Neural cell (in vitro differentiated cells): ENCODE results near the gene TMEM143. TPM values are rescaled to one million over a fixed set of nuclear protein-coding genes. Genes with fewer than 3 reads are reported as not detected.

Experiments used
- H2AFZ ChIP-seq: fragments of 200-600, 300-800 bp; sonication (generic), shearing (Covaris generic); 2 replicates; pipeline ENCODE4 v1.6.0; 2014; ENCODE audit warnings: low read depth, mild to moderate bottlenecking, antibody characterized with exemption, low read length, moderate library complexity
- H3F3A ChIP-seq: fragments of 200-600 bp; shearing (Covaris generic); 2 replicates; pipeline ENCODE4 v1.6.1; 2016; ENCODE audit warnings: mild to moderate bottlenecking, moderate library complexity, mixed read lengths, antibody characterized with exemption, low read length; ENCODE audit not compliant: insufficient read depth, poor library complexity, severe bottlenecking
- H3K27ac ChIP-seq: fragments of 200-600, 300-800 bp; sonication (generic), shearing (Covaris generic); 2 replicates; pipeline ENCODE4 v1.5.1; 2014; ENCODE audit warnings: mild to moderate bottlenecking, low read length, moderate library complexity
- H3K27me3 ChIP-seq: fragments of 300-800, 200-600 bp; sonication (generic), shearing (Covaris generic); 2 replicates; pipeline ENCODE4 v1.6.0; 2014; ENCODE audit warnings: mild to moderate bottlenecking, low read depth, low read length, moderate library complexity; ENCODE audit not compliant: insufficient read depth
- H3K36me3 ChIP-seq: fragments of 300-800, 200-600 bp; sonication (generic), shearing (Covaris generic); 2 replicates; pipeline ENCODE4 v1.5.1; 2014; ENCODE audit warnings: mild to moderate bottlenecking, antibody characterized with exemption, low read length, moderate library complexity; ENCODE audit not compliant: insufficient read depth
- H3K4me2 ChIP-seq: fragments of 300-800, 200-600 bp; sonication (generic), shearing (Covaris generic); 2 replicates; pipeline ENCODE4 v1.6.0; 2014; ENCODE audit warnings: mild to moderate bottlenecking, low read length
- H3K4me3 ChIP-seq: fragments of 300-800, 200-600 bp; sonication (generic), shearing (Covaris generic); 2 replicates; pipeline ENCODE4 v1.5.1; 2014; ENCODE audit warnings: mild to moderate bottlenecking, low read length, moderate library complexity
- H3K79me2 ChIP-seq: fragments of 200-600 bp; shearing (Covaris generic); replicated peaks from 2 replicates; pipeline ENCODE4 v1.6.0; 2014; ENCODE audit warnings: mild to moderate bottlenecking, low read length, moderate library complexity; ENCODE audit not compliant: insufficient read depth
- H3K9ac ChIP-seq: fragments of 300-800, 200-600 bp; sonication (generic), shearing (Covaris generic); 2 replicates; pipeline ENCODE4 v1.6.1; 2016; ENCODE audit warnings: mild to moderate bottlenecking, low read length, mixed read lengths
- H3K9me2 ChIP-seq: fragments of 200-600 bp; shearing (Covaris generic); 2 replicates; pipeline ENCODE4 v1.6.1; 2016; ENCODE audit warnings: mild to moderate bottlenecking, low read length, mixed read lengths; ENCODE audit not compliant: insufficient read depth
- H3K9me3 ChIP-seq: fragments of 200-600, 300-800 bp; sonication (generic), shearing (Covaris generic); 2 replicates; pipeline ENCODE4 v1.6.1; 2016; ENCODE audit warnings: mild to moderate bottlenecking, mixed run types, low read length, moderate library complexity, mixed read lengths
- H4K20me1 ChIP-seq: fragments of 200-600 bp; shearing (Covaris generic); 2 replicates; pipeline ENCODE4 v1.6.1; 2016; ENCODE audit warnings: mild to moderate bottlenecking, mixed run types; ENCODE audit not compliant: insufficient read depth
- EP300 ChIP-seq: fragments of 450-650 bp; conservative IDR thresholded peaks from 2 replicates; pipeline ENCODE4 v1.6.1; 2014; ENCODE audit warnings: antibody characterized with exemption, mild to moderate bottlenecking, moderate library complexity; ENCODE audit not compliant: poor library complexity, severe bottlenecking
- EZH2 ChIP-seq: fragments of 200-600, 300-800 bp; shearing (Covaris generic), sonication (generic); IDR thresholded peaks from 2 replicates; pipeline ENCODE4 v1.6.1; 2014; ENCODE audit warnings: antibody characterized with exemption, low read length, borderline replicate concordance, mild to moderate bottlenecking; ENCODE audit not compliant: insufficient read depth, poor library complexity, severe bottlenecking
- MXI1 ChIP-seq: fragments of 450-650 bp; conservative IDR thresholded peaks from 2 replicates; pipeline ENCODE4 v1.6.1; 2014; ENCODE audit warnings: antibody characterized with exemption, mild to moderate bottlenecking; ENCODE audit not compliant: poor library complexity, severe bottlenecking
- POLR2AphosphoS5 ChIP-seq: IDR thresholded peaks from 2 replicates; pipeline ENCODE4 v1.6.1; 2012
- RAD21 ChIP-seq: fragments of 450-650 bp; conservative IDR thresholded peaks from 2 replicates; pipeline ENCODE4 v1.6.1; 2014; ENCODE audit warnings: antibody characterized with exemption, mild to moderate bottlenecking, moderate library complexity
- SMC3 ChIP-seq: fragments of 450-650 bp; conservative IDR thresholded peaks from 2 replicates; pipeline ENCODE4 v1.6.1; 2014; ENCODE audit warnings: antibody characterized with exemption, mild to moderate bottlenecking, moderate library complexity; ENCODE audit not compliant: poor library complexity
- TAF1 ChIP-seq: IDR thresholded peaks from 2 replicates; pipeline ENCODE4 v1.6.1; 2012; ENCODE audit warnings: low read depth
- polyA plus RNA-seq: library from polyadenylated mRNA; depleted of rRNA; stranded (reverse); fragments of >200 nt; gene quantifications from 2 replicates; pipeline ENCODE4 v1.2.3, GENCODE V29; 2014
- TF ChIP-seq, protein P1 (sequence below): IDR thresholded peaks from 2 replicates; pipeline ENCODE4 v1.6.1; 2012; ENCODE audit warnings: borderline replicate concordance
- TF ChIP-seq, protein P2 (sequence below): fragments of 450-650 bp; IDR thresholded peaks from 2 replicates; pipeline ENCODE4 v1.5.1; 2014; ENCODE audit warnings: antibody characterized with exemption, mild to moderate bottlenecking, moderate library complexity; ENCODE audit not compliant: poor library complexity, severe bottlenecking

Gene TMEM143
- polyA plus RNA-seq, 1 donor from 2014 or later, result 4.2 TPM

GRCh38 chr19:48346191-48346590, 17.5 kb downstream of the TMEM143 start:
- Histone ChIP-seq H2AFZ (no peak overlapping the region), H3K9ac (no peak overlapping the region), H3F3A (no peaks in the 10 kb centered on the region), H3K36me3 (no peaks in the 10 kb centered on the region), H3K4me2 (no peak overlapping the region), H3K9me2 (no peaks in the 10 kb centered on the region), H4K20me1 (no peaks in the 10 kb centered on the region), H3K27ac (no peak overlapping the region), H3K27me3 (no peaks in the 10 kb centered on the region), H3K4me3 (no peak overlapping the region), H3K9me3 (no peaks in the 10 kb centered on the region), H3K79me2 (no peaks in the 10 kb centered on the region)
- TF ChIP-seq, protein P1, sequence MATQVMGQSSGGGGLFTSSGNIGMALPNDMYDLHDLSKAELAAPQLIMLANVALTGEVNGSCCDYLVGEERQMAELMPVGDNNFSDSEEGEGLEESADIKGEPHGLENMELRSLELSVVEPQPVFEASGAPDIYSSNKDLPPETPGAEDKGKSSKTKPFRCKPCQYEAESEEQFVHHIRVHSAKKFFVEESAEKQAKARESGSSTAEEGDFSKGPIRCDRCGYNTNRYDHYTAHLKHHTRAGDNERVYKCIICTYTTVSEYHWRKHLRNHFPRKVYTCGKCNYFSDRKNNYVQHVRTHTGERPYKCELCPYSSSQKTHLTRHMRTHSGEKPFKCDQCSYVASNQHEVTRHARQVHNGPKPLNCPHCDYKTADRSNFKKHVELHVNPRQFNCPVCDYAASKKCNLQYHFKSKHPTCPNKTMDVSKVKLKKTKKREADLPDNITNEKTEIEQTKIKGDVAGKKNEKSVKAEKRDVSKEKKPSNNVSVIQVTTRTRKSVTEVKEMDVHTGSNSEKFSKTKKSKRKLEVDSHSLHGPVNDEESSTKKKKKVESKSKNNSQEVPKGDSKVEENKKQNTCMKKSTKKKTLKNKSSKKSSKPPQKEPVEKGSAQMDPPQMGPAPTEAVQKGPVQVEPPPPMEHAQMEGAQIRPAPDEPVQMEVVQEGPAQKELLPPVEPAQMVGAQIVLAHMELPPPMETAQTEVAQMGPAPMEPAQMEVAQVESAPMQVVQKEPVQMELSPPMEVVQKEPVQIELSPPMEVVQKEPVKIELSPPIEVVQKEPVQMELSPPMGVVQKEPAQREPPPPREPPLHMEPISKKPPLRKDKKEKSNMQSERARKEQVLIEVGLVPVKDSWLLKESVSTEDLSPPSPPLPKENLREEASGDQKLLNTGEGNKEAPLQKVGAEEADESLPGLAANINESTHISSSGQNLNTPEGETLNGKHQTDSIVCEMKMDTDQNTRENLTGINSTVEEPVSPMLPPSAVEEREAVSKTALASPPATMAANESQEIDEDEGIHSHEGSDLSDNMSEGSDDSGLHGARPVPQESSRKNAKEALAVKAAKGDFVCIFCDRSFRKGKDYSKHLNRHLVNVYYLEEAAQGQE, result no peak
- TF ChIP-seq EP300 (no peak), EZH2 (no peak), POLR2AphosphoS5 (no peak), SMC3 (no peak), TAF1 (no peak), MXI1 (no peak), RAD21 (no peak)
- TF ChIP-seq, protein P2, sequence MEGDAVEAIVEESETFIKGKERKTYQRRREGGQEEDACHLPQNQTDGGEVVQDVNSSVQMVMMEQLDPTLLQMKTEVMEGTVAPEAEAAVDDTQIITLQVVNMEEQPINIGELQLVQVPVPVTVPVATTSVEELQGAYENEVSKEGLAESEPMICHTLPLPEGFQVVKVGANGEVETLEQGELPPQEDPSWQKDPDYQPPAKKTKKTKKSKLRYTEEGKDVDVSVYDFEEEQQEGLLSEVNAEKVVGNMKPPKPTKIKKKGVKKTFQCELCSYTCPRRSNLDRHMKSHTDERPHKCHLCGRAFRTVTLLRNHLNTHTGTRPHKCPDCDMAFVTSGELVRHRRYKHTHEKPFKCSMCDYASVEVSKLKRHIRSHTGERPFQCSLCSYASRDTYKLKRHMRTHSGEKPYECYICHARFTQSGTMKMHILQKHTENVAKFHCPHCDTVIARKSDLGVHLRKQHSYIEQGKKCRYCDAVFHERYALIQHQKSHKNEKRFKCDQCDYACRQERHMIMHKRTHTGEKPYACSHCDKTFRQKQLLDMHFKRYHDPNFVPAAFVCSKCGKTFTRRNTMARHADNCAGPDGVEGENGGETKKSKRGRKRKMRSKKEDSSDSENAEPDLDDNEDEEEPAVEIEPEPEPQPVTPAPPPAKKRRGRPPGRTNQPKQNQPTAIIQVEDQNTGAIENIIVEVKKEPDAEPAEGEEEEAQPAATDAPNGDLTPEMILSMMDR, result no peak

DNA sequence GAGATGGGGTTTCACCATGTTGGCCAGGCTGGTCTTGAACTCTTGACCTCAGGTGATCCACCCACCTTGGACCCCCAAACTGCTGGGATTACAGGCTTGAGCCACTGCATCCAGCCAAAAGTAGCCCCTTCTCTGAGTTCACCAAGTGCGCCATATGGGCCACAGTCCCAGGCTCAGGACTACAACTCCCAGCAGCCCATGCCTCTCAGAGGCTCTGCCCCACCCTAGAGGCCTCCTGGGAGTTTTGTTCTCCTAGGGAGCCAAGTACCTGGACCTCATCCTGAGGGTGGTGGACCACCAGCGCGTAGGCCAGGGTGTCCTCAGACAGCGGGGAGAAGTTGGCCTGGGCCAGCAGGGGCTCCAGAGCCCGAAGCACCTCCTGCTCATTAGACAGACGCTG, 18.8 kb downstream of the TMEM143 start:
- H3K9ac ChIP-seq, result no peak overlapping the region
- H3K27ac ChIP-seq, result no peak overlapping the region
- no peak overlapping the region for H3K4me2 ChIP-seq
- no peaks in the 10 kb centered on the region for H3K27me3 ChIP-seq
- H3K9me3 ChIP-seq, result no peaks in the 10 kb centered on the region
- H3K79me2 ChIP-seq, result no peaks in the 10 kb centered on the region
- TF ChIP-seq SMC3 (no peak), EZH2 (no peak), TAF1 (no peak), EP300 (no peak), RAD21 (no peak), POLR2AphosphoS5 (no peak), MXI1 (no peak)
- TF ChIP-seq, protein P2, result no peak
- TF ChIP-seq, protein P1, result no peak
- no peak overlapping the region for H2AFZ ChIP-seq
- H3F3A ChIP-seq, result no peaks in the 10 kb centered on the region
- no peaks in the 10 kb centered on the region for H3K9me2 ChIP-seq
- no peaks in the 10 kb centered on the region for H4K20me1 ChIP-seq
- no peak overlapping the region for H3K4me3 ChIP-seq
- no peaks in the 10 kb centered on the region for H3K36me3 ChIP-seq
